K562 (cell line): ENCODE data around the gene GFOD1. TPM values are rescaled to one million over a fixed set of nuclear protein-coding genes. Genes with fewer than 3 reads are reported as not detected.

Experiments
- BACH1 ChIP-seq: fragments of 200-800 bp; sonication (Bioruptor generic); IDR thresholded peaks from 2 replicates; pipeline ENCODE4 v1.6.1; 2016; ENCODE audit warnings: missing genetic modification characterization, missing compliant biosample characterization
- CBX2 ChIP-seq: fragments of 200-600 bp; sonication (generic); IDR thresholded peaks from one replicate; pipeline ENCODE4 v1.6.1; 2012; ENCODE audit warnings: mild to moderate bottlenecking, low read length, inconsistent platforms; ENCODE audit not compliant: insufficient read depth, poor library complexity, severe bottlenecking
- CEBPB ChIP-seq: fragments of 450-650 bp; IDR thresholded peaks from 2 replicates; pipeline ENCODE4 v1.6.1; 2016; ENCODE audit warnings: missing genetic modification characterization, missing compliant biosample characterization
- EHMT2 ChIP-seq: fragments of 450-650 bp; IDR thresholded peaks from 2 replicates; pipeline ENCODE4 v1.6.1; 2018; ENCODE audit warnings: antibody characterized with exemption
- ERF ChIP-seq: fragments of 450-650 bp; formaldehyde crosslinking; IDR thresholded peaks from 2 replicates; pipeline ENCODE4 v1.4.0; 2020; ENCODE audit warnings: mild to moderate bottlenecking, mixed read lengths
- HMGXB4 ChIP-seq: sonication (generic); formaldehyde crosslinking; IDR thresholded peaks from 2 replicates; pipeline ENCODE4 v1.8.1; 2023; ENCODE audit warnings: mild to moderate bottlenecking, missing genetic modification reagents
- KDM4B ChIP-seq, 2 experiments: fragments of 450-650 bp in 1 of 2; sonication (generic) in 1 of 2; IDR thresholded peaks; 2 replicates each; pipeline ENCODE4 v1.6.1; 2016 to 2017; ENCODE audit warnings: borderline replicate concordance in 2 of 2, antibody characterized with exemption in 1 of 2, low read depth in 1 of 2, mild to moderate bottlenecking in 1 of 2
- PHF8 ChIP-seq: fragments of 200-600 bp; sonication (generic); IDR thresholded peaks from 2 replicates; pipeline ENCODE4 v1.6.1; 2012; ENCODE audit warnings: mixed run types, mild to moderate bottlenecking, inconsistent platforms, low read length, moderate library complexity, borderline replicate concordance
- STAG1 ChIP-seq: sonication (generic); formaldehyde crosslinking; IDR thresholded peaks from 2 replicates; pipeline ENCODE4 v1.5.0; 2020; ENCODE audit warnings: missing genetic modification reagents, borderline replicate concordance
- SUPT5H ChIP-seq: fragments of 450-650 bp; IDR thresholded peaks from 2 replicates; pipeline ENCODE4 v1.6.1; 2016
- ZEB2 ChIP-seq: fragments of 450-650 bp; IDR thresholded peaks from 2 replicates; pipeline ENCODE4 v1.6.1; 2016
- ZNF436 ChIP-seq: fragments of 250-450, 450-650 bp; sonication (Bioruptor Pico); formaldehyde crosslinking; IDR thresholded peaks from 2 replicates; pipeline ENCODE4 v1.7.0; 2020; ENCODE audit warnings: mild to moderate bottlenecking
- ZNF512 ChIP-seq: IDR thresholded peaks from 2 replicates; pipeline ENCODE4 v1.6.1; 2016; ENCODE audit warnings: missing genetic modification characterization, missing compliant biosample characterization
- ZNF589 ChIP-seq: fragments of 200-800 bp; sonication (Bioruptor generic); IDR thresholded peaks from 2 replicates; pipeline ENCODE4 v1.6.1; 2016; ENCODE audit warnings: low read depth, missing genetic modification characterization, missing compliant biosample characterization
- polyA plus RNA-seq, 8 experiments: library from polyadenylated mRNA; depleted of rRNA in 4 of 8; stranded (reverse) in 5 of 8; unstranded in 3 of 8; fragments of >200 nt; fragmentation: Nextera tagmentation in 2 of 8; fragmentation: Illumina TruSeq in 1 of 8; extraction: Ambion mirVana in 2 of 8; extraction: Trizol in 1 of 8; gene quantifications; 2 replicates each; pipeline versions ENCODE4 v1.2.1 to v1.2.3, GENCODE V29; 2011 to 2014; ENCODE audit warnings: inconsistent platforms in 1 of 8, missing spikeins in 1 of 8
- total RNA-seq, 7 experiments: library from RNA; depleted of rRNA in 6 of 7; stranded (reverse); fragments of >200 nt in 6 of 7; fragmentation: Illumina TruSeq in 2 of 7; extraction: Trizol in 2 of 7; gene quantifications; 2 replicates each; pipeline versions ENCODE4 v1.2.1 to v1.2.3, GENCODE V29; 2011 to 2021; ENCODE audit warnings: low replicate concordance in 1 of 7
- TF ChIP-seq, protein P1 (sequence below): fragments of 450-650 bp; formaldehyde crosslinking; IDR thresholded peaks from 2 replicates; pipeline ENCODE4 v1.4.0; 2020; ENCODE audit warnings: mild to moderate bottlenecking, moderate library complexity
- TF ChIP-seq, protein P2 (sequence below): sonication (generic); IDR thresholded peaks from 2 replicates; pipeline ENCODE4 v1.6.1; 2016
- TF ChIP-seq, protein P3 (sequence below): fragments of 450-650 bp; IDR thresholded peaks from 2 replicates; pipeline ENCODE4 v1.6.1; 2017; ENCODE audit warnings: mild to moderate bottlenecking, moderate library complexity
- TF ChIP-seq, protein P4 (sequence below): sonication (generic); formaldehyde crosslinking; IDR thresholded peaks from 2 replicates; pipeline ENCODE4 v1.8.1; 2023; ENCODE audit warnings: mild to moderate bottlenecking, missing genetic modification reagents

Gene GFOD1
- total and polyA plus RNA-seq, 9 of the 15 experiments (the other 6 are each of a cell fraction or from before 2014, with no cell fraction given) = 3.8 to 12.0 (median 8.2) TPM

GRCh38 chr6:13488015-13488895 is 855 bp upstream of the GFOD1 start (continued):
- TF ChIP-seq ZNF512 (tag) (no peak), CBX2 (no peak), KDM4B (IDR thresholded peaks at IDR 0.05; ENCODE audit: borderline replicate concordance in 2 of 2, low read depth in 1 of 2) (no peak), PHF8 (no peak), EHMT2 (no peak), SUPT5H (no peak), ZNF589 (CRISPR knock-in tag) (no peak), ERF (0 out of 2 replicates have a peak, but pooled peaks have one; percentile 27), CEBPB (tag) (peak; percentile 86), HMGXB4 (CRISPR knock-in tag) (no peak), ZEB2 (no peak), BACH1 (no peak), STAG1 (CRISPR knock-in tag) (no peak), ZNF436 (CRISPR knock-in tag) (no peak)
- TF ChIP-seq, protein P1, sequence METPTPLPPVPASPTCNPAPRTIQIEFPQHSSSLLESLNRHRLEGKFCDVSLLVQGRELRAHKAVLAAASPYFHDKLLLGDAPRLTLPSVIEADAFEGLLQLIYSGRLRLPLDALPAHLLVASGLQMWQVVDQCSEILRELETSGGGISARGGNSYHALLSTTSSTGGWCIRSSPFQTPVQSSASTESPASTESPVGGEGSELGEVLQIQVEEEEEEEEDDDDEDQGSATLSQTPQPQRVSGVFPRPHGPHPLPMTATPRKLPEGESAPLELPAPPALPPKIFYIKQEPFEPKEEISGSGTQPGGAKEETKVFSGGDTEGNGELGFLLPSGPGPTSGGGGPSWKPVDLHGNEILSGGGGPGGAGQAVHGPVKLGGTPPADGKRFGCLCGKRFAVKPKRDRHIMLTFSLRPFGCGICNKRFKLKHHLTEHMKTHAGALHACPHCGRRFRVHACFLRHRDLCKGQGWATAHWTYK (CRISPR knock-in tag) = no peak
- TF ChIP-seq, protein P2, sequence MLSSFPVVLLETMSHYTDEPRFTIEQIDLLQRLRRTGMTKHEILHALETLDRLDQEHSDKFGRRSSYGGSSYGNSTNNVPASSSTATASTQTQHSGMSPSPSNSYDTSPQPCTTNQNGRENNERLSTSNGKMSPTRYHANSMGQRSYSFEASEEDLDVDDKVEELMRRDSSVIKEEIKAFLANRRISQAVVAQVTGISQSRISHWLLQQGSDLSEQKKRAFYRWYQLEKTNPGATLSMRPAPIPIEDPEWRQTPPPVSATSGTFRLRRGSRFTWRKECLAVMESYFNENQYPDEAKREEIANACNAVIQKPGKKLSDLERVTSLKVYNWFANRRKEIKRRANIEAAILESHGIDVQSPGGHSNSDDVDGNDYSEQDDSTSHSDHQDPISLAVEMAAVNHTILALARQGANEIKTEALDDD = 0 out of 2 replicates have a peak, but pooled peaks have one; percentile 2
- TF ChIP-seq, protein P3, sequence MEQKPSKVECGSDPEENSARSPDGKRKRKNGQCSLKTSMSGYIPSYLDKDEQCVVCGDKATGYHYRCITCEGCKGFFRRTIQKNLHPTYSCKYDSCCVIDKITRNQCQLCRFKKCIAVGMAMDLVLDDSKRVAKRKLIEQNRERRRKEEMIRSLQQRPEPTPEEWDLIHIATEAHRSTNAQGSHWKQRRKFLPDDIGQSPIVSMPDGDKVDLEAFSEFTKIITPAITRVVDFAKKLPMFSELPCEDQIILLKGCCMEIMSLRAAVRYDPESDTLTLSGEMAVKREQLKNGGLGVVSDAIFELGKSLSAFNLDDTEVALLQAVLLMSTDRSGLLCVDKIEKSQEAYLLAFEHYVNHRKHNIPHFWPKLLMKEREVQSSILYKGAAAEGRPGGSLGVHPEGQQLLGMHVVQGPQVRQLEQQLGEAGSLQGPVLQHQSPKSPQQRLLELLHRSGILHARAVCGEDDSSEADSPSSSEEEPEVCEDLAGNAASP = no peak
- TF ChIP-seq, protein P4, sequence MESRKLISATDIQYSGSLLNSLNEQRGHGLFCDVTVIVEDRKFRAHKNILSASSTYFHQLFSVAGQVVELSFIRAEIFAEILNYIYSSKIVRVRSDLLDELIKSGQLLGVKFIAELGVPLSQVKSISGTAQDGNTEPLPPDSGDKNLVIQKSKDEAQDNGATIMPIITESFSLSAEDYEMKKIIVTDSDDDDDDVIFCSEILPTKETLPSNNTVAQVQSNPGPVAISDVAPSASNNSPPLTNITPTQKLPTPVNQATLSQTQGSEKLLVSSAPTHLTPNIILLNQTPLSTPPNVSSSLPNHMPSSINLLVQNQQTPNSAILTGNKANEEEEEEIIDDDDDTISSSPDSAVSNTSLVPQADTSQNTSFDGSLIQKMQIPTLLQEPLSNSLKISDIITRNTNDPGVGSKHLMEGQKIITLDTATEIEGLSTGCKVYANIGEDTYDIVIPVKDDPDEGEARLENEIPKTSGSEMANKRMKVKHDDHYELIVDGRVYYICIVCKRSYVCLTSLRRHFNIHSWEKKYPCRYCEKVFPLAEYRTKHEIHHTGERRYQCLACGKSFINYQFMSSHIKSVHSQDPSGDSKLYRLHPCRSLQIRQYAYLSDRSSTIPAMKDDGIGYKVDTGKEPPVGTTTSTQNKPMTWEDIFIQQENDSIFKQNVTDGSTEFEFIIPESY (CRISPR knock-in tag) = peak; percentile 57
